Fibroblast of villous mesenchyme (primary cell): ENCODE results near the gene PSMD1. TPM values are rescaled to one million over a fixed set of nuclear protein-coding genes. Genes with fewer than 3 reads are reported as not detected.
A peak's percentile ranks its signal among the peaks of the same experiment; 100 is the strongest.

ENCODE experiments used
- DNase-seq: peaks from one replicate; pipeline ENCODE4 v3.0.0-alpha.2; 2010; ENCODE audit warnings: low read depth
- H3K4me3 ChIP-seq: 2 replicates; pipeline ENCODE4 v1.5.1; 2011; ENCODE audit warnings: low read depth, mild to moderate bottlenecking, low read length
- CTCF ChIP-seq: IDR thresholded peaks from 2 replicates; pipeline ENCODE4 v1.5.1; 2012; ENCODE audit warnings: low read depth, mild to moderate bottlenecking, low read length; ENCODE audit not compliant: insufficient read depth
- total RNA-seq: library from RNA; depleted of rRNA; stranded (reverse); fragments of >200 nt; gene quantifications from 2 replicates; pipeline ENCODE4 v1.2.3, GENCODE V29; 2012

PSMD1 gene
- total RNA-seq, 1 donor = 153 TPM

- no peak for TF ChIP-seq CTCF
- no peak overlapping the region for H3K4me3 ChIP-seq
- peak; percentile 33 for DNase-seq
Observed at GRCh38 chr2:231039821-231040364, 16.8 kb upstream of the PSMD1 start.

GRCh38 chr2:231041061-231041689 lies 15.5 kb upstream of the PSMD1 start:
- DNase-seq = no peak
- TF ChIP-seq CTCF = no peak
- H3K4me3 ChIP-seq = no peak overlapping the region

- no peak overlapping the region for H3K4me3 ChIP-seq
- TF ChIP-seq CTCF = no peak
- no peak for DNase-seq
Observed at GRCh38 chr2:231043796-231044195, 12.9 kb upstream of the PSMD1 start.

- no peak for DNase-seq
- H3K4me3 ChIP-seq = no peak overlapping the region
- TF ChIP-seq CTCF = no peak
Observed at GRCh38 chr2:231046916-231047273, 9.8 kb upstream of the PSMD1 start.

- TF ChIP-seq CTCF = no peak
Observed at GRCh38 chr2:231047274-231047922, 9.3 kb upstream of the PSMD1 start.

GRCh38 chr2:231047923-231048915 lies 8.4 kb upstream of the PSMD1 start:
- TF ChIP-seq CTCF = no peak
- H3K4me3 ChIP-seq = no peak overlapping the region
- DNase-seq = no peak

More at GRCh38 chr2:231047274-231047922, 9.3 kb upstream of the PSMD1 start:
- DNase-seq = no peak
- H3K4me3 ChIP-seq = no peak overlapping the region
